NCI-H187 (cell line): ENCODE results near the gene UCKL1.
A peak's percentile ranks its signal among the peaks of the same experiment; 100 is the strongest.
"Not testable (repeated sequence)": the region's sequence is repeated elsewhere in the genome, so short reads cannot be mapped to it uniquely, and the experiment has no call there.

Experiments
- DNase-seq, 2 experiments: peaks; one replicate each; lab custom pipeline; 2025; lab: John Stamatoyannopoulos, UW

UCKL1 gene

GRCh38 chr20:63919130-63919529 lies 37.1 kb downstream of the UCKL1 start:
- no peak for DNase-seq

- DNase-seq: no peak
Observed at GRCh38 chr20:63917811-63918210, 38.4 kb downstream of the UCKL1 start.

DNA sequence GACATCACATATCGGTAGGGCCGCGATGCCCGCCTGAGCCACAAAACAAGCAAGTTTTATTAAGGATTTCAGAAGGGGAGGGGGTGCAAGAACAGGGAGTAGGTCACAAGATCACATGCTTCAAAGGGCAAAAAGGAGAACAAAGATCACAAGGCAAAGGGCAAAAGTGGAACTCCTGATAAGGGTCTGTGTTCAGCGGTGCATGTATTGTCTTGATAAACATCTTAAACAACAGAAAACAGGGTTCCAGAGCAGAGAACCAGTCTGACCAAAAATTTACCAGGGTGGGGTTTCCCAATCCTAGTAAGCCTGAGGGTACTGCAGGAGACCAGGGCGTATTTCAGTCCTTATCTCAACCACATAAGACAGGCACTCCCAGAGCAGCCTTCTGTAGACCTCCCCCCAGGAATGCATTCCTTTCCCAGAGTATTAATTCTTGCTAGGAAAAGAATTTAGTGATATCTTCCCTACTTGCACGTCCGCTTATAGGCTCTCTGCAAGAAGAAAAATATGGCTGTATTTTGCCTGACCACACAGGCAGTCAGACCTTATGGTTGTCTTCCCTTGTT lies 39.8 kb downstream of the UCKL1 start:
- not testable (repeated sequence) for DNase-seq

GRCh38 chr20:63915471-63915870 lies 40.7 kb downstream of the UCKL1 start:
- no peak for DNase-seq

DNA sequence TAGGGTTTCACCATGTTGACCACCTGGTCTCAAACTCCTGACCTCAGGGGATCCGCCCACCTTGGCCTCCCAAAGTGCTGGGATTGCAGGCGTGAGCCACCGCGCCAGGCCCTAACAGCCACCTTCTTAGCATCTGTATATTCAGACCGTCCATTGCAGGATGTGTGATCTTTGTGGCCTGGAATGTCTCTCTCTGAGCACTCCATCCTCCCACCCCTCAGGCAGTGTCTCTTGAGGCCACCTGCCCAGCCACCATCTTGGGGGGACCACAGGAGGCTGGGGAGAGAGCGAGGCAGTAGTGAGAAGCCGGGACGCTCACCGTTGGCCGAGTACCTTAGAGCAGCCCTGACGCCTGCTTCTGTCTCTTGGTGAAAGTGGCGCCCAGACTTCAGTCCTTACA lies 42.4 kb downstream of the UCKL1 start:
- DNase-seq: no peak

GRCh38 chr20:63911176-63911575 lies 45.0 kb downstream of the UCKL1 start:
- DNase-seq: no peak

DNA sequence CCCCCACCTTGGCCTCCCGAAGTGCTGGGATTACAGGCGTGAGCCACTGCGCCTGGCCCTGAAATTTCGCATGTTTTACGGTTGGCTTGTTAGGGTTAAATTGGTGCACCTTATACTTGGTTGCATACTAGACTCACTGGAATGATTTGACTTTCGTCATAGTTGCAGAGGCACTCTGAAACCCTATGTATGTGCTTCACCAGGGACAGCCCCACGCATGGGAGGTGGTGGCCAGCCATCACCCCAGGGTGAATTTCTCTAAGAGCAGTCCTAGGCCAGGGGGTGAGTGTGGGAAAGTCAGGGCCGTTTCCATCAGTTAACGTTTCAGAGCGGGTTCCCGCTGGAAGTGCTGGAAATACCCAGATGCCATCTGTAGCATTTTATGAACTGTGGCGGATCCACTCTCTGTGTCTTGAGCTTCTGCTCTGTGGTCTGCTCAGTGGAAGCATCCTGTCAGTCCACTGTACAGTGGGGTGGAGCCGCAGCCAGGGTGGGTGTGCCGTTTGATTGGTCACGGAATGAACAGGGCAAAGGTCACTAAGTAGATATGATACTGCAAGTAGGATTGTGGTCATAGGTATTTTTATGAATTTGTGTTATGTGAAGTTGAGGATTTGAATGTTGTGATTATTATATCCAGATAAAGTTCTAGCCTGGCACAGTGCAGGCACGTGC lies 48.1 kb downstream of the UCKL1 start:
- no peak for DNase-seq

GRCh38 chr20:63903796-63904561 lies 52.2 kb downstream of the UCKL1 start:
- DNase-seq: no peak

DNA sequence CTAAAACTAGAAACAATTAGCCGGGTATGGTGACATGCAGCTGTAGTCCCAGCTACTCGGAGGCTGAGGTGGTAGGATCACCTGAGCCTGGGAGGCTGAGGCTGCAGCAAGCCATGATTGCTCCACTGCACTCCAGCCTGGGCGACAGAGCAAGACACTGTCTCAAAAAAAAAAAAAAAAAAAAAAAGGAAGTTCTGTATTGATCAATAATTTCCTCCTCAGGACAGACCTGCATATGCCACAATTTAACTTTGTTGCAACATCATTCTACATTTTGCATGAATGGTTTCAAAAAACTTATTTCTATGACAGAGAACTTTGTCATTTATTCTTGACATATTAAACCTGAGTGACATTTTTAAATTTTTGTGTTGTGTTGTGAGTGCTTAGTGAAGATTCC lies 55.8 kb downstream of the UCKL1 start:
- no peak for DNase-seq

GRCh38 chr20:63898882-63899558 lies 57.2 kb downstream of the UCKL1 start:
- DNase-seq: no peak

DNA sequence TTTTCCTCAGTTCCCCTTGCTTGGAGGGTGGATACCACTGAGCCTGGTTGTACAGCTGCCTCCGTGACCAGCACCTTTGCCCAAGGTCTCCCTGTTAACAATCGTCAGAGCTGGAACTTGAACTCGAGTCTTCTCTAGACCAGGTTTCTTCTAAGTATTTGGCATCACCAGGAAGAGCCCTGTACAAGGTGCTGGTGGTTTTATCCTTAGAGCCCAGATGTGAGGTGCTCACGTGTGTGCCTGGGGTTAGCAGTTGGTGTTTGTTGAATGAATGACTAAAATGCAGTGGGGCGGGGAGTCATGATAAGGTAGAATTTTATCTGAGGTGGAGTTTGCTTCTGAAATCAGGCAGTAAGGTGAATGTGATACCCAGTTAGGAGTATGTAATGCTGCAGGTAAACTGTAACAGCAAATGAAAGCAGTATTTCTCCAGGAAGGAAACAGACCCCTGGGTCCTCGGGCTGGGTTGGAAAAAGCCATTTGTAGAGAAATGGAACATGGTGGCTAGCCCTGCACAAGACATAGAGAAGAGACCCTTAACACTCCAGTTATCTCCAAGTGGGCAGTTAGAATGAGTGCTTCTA lies 58.1 kb downstream of the UCKL1 start:
- DNase-seq: no peak

DNA sequence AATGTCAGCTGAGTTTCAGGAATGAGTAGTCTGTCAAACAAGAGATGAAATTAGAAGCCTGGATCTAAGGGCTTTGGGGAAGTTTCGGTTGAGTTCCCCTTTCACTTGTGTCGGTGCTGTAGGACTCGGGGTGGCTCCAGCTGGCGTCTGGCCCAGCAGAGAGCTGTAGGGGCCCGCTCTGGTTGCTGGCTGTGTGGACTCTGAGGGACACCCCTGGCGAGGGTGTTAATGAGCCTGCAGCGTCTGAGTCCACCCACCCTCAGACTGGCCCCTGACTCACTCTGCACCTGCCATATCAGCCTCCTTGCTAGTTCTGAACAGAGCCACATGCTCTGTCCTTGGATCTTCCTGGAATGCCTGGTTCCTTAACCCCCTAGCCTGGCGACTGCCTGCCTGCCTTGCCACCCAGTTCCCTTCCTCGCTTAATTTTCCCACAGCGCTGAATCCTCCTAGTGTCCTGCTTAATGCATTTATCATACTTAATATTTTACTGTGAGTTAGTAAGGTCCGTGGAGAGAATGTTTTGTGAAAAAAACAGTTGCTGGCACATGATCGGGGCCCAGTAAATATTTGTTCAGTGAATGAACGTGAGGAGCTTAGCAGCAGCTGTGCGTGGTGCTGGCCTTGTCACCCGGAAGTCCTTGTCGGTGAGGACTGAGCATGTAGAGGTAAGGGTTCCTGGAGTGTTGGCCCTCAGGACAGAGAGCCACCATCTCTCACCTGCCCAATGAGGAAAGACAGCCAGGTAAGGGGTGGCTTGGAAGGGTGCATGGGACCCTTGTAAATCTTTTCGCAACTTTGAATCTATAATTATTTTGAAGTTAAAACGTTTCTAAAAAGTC lies 59.7 kb downstream of the UCKL1 start:
- no peak for DNase-seq

GRCh38 chr20:63895952-63896263 lies 60.3 kb downstream of the UCKL1 start:
- no peak for DNase-seq

GRCh38 chr20:63895202-63895951 lies 60.8 kb downstream of the UCKL1 start:
- DNase-seq: no peak

DNA sequence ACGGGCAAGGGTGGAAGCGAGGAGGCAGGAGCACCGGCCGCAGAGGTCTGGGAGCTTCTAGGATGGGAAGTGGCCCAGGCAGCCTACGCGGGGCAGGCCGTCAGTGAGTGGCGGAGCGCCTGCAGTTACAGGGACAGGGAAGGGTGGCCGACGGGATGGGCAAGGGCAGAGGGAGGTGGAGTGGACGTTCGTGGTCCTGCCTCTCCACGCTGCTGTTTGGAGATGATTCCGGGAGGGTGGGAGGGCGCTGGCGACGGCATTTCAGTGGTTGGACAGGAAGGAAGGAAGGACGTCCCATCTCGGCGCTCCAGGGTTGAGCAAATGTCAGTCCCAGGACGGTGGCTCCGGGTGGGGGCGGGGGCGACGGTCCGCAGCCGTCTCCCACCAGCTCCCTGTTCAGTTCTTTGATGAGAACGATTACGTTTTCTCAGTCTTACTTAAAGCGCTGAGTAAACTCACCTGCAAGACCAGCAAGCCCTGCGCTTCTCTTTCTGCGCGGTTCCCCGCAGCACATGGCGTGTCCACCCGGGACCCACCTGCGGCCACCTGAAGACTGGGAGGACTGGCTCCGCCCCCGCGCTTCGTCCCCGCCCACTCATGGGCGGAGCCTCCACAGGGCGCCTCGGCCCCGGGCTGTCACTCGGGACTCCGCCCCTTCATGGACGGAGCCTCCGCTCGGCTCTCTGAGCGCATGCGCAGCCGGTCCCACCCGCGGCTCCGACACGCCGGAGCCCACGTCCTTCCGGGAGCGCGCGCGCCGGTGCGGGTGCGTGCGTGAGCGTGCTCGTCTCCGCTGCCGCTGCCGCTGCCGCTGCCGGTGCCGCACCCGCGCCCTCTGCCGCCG lies 61.6 kb downstream of the UCKL1 start, which contains the start of gene DNAJC5:
Gene DNAJC5 (plus strand): TSS at position 769 of the 844 bp plus-strand sequence. CDS start 33,220 bp downstream, outside the sequence.
- peak; percentile 97 for DNase-seq

DNA sequence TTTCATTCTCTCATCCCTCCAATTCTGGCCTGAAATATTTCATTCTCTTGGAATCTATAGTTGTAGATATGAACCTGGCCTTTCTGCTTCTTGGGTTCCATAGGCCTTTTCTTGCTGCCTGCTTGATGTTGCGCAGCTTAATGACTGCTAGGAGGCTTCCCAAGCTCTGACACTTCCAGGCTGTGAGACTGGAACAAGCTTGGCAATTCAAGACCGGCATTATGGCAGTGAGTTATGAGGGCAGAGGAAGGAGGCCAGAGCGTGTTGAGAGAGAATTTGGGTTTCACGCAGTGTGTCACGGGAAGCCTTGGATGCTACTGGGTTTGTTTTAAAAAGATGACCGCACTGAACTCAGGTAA lies 62.2 kb downstream of the UCKL1 start:
- no peak for DNase-seq

GRCh38 chr20:63892402-63892801 lies 63.8 kb downstream of the UCKL1 start:
- no peak for DNase-seq

DNA sequence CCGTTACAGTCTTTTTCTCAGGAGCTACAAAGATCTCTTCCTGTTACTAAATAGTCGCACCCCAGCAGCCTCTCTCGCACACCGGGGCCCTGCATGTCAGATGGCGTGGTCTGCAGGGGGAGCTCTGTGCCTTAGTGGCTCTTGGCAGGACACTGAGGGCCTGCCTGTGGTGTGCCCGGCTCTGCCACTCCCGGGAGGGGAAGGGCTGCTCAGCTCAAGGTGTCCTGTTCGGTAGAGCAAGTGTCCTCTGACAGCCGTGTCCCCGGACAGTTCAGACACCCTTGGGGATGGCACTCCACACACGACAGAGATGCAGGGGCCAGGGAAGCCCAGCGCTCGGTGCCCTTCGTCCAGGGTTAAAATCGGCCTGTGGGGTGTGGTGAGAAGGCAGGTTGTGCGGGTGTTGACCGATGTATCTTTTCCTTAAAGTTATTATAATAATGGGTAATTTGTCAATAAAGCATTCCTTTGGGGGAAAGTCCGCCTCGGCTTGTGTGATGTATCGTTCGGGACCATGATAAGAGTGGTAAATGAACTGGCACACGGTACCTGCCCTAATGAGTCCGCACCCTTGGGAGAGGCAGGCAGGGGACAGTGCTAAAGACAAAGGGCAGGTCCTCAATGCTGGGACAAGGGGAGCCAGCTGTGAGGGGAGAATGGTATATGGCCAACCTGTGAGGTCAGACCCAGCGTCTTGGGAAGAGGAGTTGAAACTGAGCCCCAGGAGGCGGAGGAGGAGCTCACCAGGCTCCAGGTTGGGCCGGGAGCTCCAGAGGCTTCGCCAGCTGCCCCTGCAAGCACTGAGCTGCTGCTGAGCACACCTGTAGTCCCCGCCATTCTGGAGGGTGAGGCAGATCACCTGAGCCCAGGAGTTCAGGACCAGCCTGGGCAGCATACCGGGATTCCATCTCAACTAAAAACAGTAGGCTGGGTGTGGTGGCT lies 64.9 kb downstream of the UCKL1 start:
- no peak for DNase-seq

GRCh38 chr20:63890616-63891015 lies 65.6 kb downstream of the UCKL1 start:
- DNase-seq: peak in 1 of 2 experiments; percentile 52
